Measurements from ENCODE around the gene GABRB1.

DNA sequence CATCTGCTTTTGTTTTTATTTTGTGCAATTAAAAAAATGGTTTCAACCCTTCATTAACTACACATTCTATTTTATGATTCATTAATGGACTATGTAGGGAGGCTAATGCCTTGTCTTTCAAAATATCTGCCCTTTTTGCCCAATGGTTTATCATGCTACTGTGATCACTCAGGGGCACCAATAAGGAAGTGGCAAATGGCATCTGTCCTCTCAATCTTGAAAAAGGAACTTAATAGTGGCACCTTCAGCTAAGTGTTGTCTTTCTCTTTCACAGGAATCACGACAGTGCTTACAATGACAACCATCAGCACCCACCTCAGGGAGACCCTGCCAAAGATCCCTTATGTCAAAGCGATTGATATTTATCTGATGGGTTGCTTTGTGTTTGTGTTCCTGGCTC is 375.0 kb downstream of the GABRB1 start:
- TF ChIP-seq, protein P1, sequence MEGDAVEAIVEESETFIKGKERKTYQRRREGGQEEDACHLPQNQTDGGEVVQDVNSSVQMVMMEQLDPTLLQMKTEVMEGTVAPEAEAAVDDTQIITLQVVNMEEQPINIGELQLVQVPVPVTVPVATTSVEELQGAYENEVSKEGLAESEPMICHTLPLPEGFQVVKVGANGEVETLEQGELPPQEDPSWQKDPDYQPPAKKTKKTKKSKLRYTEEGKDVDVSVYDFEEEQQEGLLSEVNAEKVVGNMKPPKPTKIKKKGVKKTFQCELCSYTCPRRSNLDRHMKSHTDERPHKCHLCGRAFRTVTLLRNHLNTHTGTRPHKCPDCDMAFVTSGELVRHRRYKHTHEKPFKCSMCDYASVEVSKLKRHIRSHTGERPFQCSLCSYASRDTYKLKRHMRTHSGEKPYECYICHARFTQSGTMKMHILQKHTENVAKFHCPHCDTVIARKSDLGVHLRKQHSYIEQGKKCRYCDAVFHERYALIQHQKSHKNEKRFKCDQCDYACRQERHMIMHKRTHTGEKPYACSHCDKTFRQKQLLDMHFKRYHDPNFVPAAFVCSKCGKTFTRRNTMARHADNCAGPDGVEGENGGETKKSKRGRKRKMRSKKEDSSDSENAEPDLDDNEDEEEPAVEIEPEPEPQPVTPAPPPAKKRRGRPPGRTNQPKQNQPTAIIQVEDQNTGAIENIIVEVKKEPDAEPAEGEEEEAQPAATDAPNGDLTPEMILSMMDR (IDR thresholded peaks at IDR 0.05), result no peak
- TF ChIP-seq POLR2A (IDR thresholded peaks at IDR 0.05), result no peak
